ENCODE results near the gene ZNF451.

Gene ZNF451

DNA sequence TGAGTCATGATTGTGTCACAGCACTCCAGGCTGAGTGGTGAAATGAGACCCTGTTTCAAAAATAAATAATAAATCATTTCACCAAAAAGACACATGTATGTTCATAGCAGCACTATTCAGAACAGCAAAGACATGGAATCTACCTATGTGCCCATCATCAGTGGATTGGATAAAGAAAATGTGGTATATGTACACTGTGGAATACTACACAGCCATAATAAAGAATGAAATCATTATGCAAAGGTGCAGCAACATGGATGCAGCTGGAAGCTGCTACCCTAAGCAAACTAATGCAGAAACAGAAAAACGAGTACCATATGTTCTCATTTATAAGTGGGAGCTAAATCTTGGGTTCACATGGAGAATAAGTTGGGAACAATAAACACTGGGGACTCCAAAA is 33.1 kb downstream of the ZNF451 start:
- TF ChIP-seq, protein P1, sequence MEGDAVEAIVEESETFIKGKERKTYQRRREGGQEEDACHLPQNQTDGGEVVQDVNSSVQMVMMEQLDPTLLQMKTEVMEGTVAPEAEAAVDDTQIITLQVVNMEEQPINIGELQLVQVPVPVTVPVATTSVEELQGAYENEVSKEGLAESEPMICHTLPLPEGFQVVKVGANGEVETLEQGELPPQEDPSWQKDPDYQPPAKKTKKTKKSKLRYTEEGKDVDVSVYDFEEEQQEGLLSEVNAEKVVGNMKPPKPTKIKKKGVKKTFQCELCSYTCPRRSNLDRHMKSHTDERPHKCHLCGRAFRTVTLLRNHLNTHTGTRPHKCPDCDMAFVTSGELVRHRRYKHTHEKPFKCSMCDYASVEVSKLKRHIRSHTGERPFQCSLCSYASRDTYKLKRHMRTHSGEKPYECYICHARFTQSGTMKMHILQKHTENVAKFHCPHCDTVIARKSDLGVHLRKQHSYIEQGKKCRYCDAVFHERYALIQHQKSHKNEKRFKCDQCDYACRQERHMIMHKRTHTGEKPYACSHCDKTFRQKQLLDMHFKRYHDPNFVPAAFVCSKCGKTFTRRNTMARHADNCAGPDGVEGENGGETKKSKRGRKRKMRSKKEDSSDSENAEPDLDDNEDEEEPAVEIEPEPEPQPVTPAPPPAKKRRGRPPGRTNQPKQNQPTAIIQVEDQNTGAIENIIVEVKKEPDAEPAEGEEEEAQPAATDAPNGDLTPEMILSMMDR (IDR thresholded peaks at IDR 0.05; ENCODE audit: insufficient read depth, low read length, poor library complexity, severe bottlenecking): no peak
- H3K4me3 ChIP-seq (replicated peaks; ENCODE audit: low read depth, low read length): no peak overlapping the region
- H3K27me3 ChIP-seq (replicated peaks; ENCODE audit: control insufficient read depth, insufficient read depth, low read length): no peaks in the 10 kb centered on the region
- no peaks in the 10 kb centered on the region for H3K36me3 ChIP-seq (ENCODE audit: control insufficient read depth, insufficient read depth, low read length)
- no peak for DNase-seq (ENCODE audit: extremely low read depth, insufficient read length)

DNA sequence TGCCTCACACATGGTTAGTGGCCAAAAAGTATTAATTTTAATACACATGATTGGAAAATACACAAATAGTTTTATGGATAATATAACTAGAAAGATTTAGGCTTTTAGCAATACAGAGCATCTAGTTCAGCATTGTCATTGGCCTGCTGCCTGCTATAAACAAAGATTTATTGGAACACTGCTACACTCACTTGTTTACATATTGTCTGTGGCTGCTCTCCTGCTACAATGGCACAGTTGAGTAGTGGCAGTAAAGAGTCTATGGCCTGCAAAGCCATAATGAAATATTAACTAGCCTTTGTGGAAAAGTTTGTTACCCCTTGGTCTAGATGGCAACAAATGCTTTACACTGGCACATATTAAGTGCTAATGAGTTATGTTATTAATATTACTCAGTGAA is 37.8 kb downstream of the ZNF451 start:
- H3K4me3 ChIP-seq (replicated peaks; ENCODE audit: low read depth, low read length): no peak overlapping the region
- TF ChIP-seq, protein P1 (IDR thresholded peaks at IDR 0.05; ENCODE audit: insufficient read depth, low read length, poor library complexity, severe bottlenecking): no peak
- no peaks in the 10 kb centered on the region for H3K27me3 ChIP-seq (replicated peaks; ENCODE audit: control insufficient read depth, insufficient read depth, low read length)
- H3K36me3 ChIP-seq (ENCODE audit: control insufficient read depth, insufficient read depth, low read length): no peaks in the 10 kb centered on the region; the same call in 1 of the 2 replicates
- DNase-seq (ENCODE audit: extremely low read depth, insufficient read length): no peak

DNA sequence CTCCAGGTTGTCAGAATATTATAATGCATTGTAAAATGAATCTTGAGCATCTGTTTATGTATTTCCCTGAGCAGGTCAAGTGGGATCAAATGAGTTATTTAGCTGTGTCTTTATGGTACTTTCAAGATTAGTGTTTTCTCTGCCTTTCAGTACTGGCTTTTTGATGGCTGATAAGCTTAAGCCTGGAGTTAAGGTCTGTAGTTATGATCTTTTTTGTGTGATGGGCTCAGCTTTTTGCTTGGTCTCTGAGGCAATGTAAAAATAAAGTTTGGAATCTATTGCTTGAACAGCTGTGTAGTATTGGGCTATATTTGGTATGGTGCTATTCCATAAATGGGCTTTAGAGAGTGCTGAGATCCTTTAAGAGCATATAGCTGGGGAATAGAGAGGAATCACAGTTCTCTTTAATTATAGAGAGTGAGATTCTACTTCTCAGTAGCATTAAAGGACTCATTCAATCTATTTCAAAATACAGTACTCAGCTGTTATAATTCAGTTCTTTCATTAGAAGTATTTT is 40.7 kb downstream of the ZNF451 start:
- no peak overlapping the region for H3K4me3 ChIP-seq (replicated peaks; ENCODE audit: low read depth, low read length)
- TF ChIP-seq, protein P1 (IDR thresholded peaks at IDR 0.05; ENCODE audit: insufficient read depth, low read length, poor library complexity, severe bottlenecking): no peak
- H3K36me3 ChIP-seq (ENCODE audit: control insufficient read depth, insufficient read depth, low read length): peaks cover 4% of the 10 kb centered on the region
- no peaks in the 10 kb centered on the region for H3K27me3 ChIP-seq (replicated peaks; ENCODE audit: control insufficient read depth, insufficient read depth, low read length)
- DNase-seq (ENCODE audit: extremely low read depth, insufficient read length): no peak

DNA sequence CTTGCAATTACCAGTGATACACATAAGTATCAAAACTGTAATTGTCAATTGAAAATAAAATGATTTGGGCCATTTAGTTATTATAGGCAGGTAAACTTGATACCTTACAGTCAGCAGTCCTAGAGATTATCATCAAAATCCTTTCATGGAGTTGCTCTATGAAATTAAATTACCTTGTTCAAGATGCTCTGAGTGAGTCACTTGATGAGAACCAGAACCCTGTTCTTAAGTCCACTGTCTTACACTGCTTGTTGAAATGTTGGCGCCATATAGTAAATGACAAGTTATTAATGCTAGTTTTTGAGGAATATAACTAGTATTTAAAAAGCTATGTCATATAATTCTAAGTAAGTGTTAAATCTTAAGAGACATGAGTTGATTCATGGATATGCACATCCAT is 45.0 kb downstream of the ZNF451 start:
- TF ChIP-seq, protein P1 (IDR thresholded peaks at IDR 0.05; ENCODE audit: insufficient read depth, low read length, poor library complexity, severe bottlenecking): no peak
- no peak for DNase-seq (ENCODE audit: extremely low read depth, insufficient read length)
- no peak overlapping the region for H3K4me3 ChIP-seq (replicated peaks; ENCODE audit: low read depth, low read length)
- H3K36me3 ChIP-seq (ENCODE audit: control insufficient read depth, insufficient read depth, low read length): peaks cover 7% of the 10 kb centered on the region
- H3K27me3 ChIP-seq (replicated peaks; ENCODE audit: control insufficient read depth, insufficient read depth, low read length): no peaks in the 10 kb centered on the region

DNA sequence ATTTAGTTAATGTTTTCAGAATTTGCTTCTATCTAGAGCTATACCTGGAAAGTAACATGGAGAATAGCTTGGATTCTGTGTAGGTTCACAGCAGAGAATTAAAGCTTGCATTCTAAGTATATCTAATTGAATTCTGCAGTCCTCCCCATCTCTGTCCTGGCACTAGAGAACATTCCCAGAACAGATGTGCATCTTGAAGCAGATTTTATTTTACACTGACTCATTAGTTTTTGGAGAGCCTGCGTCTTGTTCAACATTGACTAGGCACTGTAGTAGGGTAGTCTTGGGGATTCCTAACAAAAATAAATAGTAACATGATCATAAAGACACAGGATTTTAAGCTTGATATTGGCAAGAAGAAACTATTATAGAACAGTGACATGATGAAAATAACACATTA is 45.9 kb downstream of the ZNF451 start:
- H3K36me3 ChIP-seq (ENCODE audit: control insufficient read depth, insufficient read depth, low read length): peaks cover 7% of the 10 kb centered on the region
- no peak overlapping the region for H3K4me3 ChIP-seq (replicated peaks; ENCODE audit: low read depth, low read length)
- DNase-seq (ENCODE audit: extremely low read depth, insufficient read length): no peak
- no peaks in the 10 kb centered on the region for H3K27me3 ChIP-seq (replicated peaks; ENCODE audit: control insufficient read depth, insufficient read depth, low read length)
- TF ChIP-seq, protein P1 (IDR thresholded peaks at IDR 0.05; ENCODE audit: insufficient read depth, low read length, poor library complexity, severe bottlenecking): no peak

DNA sequence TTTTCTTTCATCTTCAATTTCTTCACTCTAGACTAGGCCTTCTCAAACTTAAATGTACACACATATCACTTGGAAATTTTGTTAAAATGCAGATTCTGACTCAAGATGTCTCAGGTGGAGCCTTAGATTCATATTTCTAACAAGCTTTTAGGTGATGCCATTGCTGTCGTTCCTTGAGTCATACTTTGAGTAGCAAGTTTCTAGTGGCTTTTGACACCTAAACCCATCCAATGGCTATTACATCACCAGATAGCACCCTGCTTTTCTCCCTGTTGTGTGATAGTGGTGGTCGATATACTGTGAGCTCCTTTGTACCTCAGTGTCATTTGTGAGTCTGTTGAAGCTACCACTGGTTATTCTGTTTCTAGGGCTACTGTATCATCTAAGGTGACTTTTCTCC is 47.4 kb downstream of the ZNF451 start:
- TF ChIP-seq, protein P1 (IDR thresholded peaks at IDR 0.05; ENCODE audit: insufficient read depth, low read length, poor library complexity, severe bottlenecking): no peak
- peaks cover 7% of the 10 kb centered on the region for H3K36me3 ChIP-seq (ENCODE audit: control insufficient read depth, insufficient read depth, low read length)
- DNase-seq (ENCODE audit: extremely low read depth, insufficient read length): no peak
- H3K27me3 ChIP-seq (replicated peaks; ENCODE audit: control insufficient read depth, insufficient read depth, low read length): no peaks in the 10 kb centered on the region
- H3K4me3 ChIP-seq (replicated peaks; ENCODE audit: low read depth, low read length): no peak overlapping the region

Data from GM06990 (cell line).